A549 treated with ZK216348 at 1 μM for 4 hours (cell line): ENCODE data around the gene SAMD7. TPM values are rescaled to one million over a fixed set of nuclear protein-coding genes. Genes with fewer than 3 reads are reported as not detected.

ENCODE experiments used
- total RNA-seq: library from RNA; stranded (reverse); fragments of 200-300 nt; extraction: Qiagen RNA extraction; gene quantifications from 5 replicates; pipeline ENCODE4 v1.2.3, GENCODE V29; 2022; ENCODE audit warnings: low read depth

Gene SAMD7
- not detected in 5 replicates for total RNA-seq

DNA sequence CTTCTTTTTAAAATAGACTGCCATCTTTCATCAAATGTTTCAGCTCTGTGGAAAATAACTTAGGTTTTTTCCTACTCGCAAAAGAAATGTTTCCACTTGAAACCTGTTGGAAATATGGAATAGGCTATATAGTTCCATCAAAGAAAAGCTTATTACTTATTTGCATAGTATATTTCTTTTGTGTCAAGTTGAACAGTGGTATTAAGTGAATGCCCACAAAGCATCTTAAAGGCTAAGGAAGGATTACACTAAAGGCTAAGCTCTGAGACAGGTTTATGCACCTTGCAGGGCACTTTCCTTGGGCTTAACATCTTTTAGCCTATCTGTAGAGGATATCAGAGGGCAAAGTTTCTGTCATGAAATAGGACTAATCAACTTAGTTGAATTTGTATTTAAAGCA lies at the start of gene SAMD7:
TSS of gene SAMD7 (plus strand) at position 301 of the 400 bp plus-strand sequence. CDS start 7,927 bp downstream, outside the sequence.

DNA sequence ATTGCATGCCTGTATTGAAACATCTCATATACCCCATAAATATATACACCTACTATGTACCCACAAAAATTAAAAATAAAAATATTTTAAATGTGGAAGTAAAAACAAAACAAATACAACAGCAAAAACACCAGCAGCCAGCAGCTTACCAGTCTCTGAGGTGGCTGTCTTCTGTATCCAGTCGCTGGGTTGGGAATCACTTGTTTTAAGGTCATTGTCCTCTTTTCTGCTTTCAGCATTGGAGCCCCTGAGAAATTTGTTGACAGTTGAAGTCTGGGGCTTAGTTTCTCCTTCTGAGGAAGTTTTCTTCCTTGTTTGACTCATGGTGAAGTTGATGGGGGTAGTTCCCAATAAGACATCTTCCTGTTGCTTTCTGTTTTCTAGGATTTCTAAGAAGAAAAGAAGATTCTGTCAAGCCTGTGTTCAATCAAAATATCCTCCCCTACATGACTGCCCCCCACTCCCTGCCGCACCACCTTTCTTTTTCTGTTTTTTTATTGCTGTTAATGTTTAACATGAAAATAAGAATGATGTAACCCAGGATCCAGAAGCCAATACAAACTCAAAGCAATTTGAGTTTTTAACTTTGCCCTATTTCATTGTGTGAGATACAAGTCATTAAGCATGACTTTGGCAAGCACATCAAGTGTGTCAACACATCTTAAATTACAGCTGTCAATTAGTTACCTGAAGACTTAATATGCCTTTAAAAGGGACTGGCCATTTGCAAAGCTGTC lies 41.7 kb upstream of the SAMD7 start, which contains the start of gene LRRC31:
TSS of gene LRRC31 (minus strand) at position 452 of the 737 bp plus-strand sequence. CDS start at position 324, 128 bp downstream.

DNA sequence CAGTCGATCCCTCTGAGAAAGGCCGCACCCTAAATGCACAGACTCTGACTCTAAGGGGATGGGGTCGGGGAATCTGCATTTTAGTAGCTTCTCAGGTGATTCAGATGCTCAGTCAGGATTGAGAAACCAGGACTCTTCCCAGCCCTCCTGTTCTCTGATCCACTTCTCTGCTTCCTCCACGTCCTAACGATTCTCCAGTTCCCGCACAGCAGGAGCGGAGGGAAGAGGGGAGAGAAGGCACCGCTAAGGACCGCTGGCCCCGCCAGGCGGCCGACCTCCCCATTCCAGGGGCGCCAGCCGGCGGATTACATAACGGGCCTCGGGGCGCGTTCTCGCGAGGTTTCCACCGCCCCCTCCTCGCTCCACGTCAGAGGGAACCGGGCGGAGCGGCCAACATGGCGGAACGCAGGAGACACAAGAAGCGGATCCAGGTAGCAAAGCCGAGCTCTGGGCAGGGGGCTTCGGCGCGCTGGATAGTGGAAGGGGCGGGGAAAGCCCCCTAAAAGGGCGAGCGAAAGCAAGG lies 55.1 kb downstream of the SAMD7 start, which contains the start of gene SEC62:
TSS of gene SEC62 (plus strand) at position 380 of the 523 bp plus-strand sequence. CDS start at position 396, 16 bp downstream.

Other genes with a start within 250 kb of the SAMD7 start
- gene MECOM, start 247.9 kb upstream of the SAMD7 start, total RNA-seq: 0.04 to 0.11 TPM in 2 of 5 replicates, not detected in the others
- not detected in 5 replicates for gene TERC, start 146.5 kb upstream of the SAMD7 start, total RNA-seq
- 2.9 to 3.6 TPM (median 3.4 TPM) in 5 replicates for gene ACTRT3, start 142.0 kb upstream of the SAMD7 start, total RNA-seq
- gene MYNN, start 138.2 kb upstream of the SAMD7 start, total RNA-seq: 8.2 to 10.6 TPM (median 9.2 TPM) in 5 replicates
- not detected in 5 replicates for gene LRRIQ4, start 98.7 kb upstream of the SAMD7 start, total RNA-seq
- not detected in 5 replicates for gene LRRC34, start 98.7 kb upstream of the SAMD7 start, total RNA-seq
- not detected in 5 replicates for gene LRRC31, start 41.6 kb upstream of the SAMD7 start, total RNA-seq
- gene SEC62, start 55.2 kb downstream of the SAMD7 start, total RNA-seq: 83.5 to 188 TPM (median 94.6 TPM) in 5 replicates
- gene GPR160, start 126.4 kb downstream of the SAMD7 start, total RNA-seq: 1.1 to 2.4 TPM (median 1.9 TPM) in 5 replicates